Measurements from ENCODE around the gene PSORS1C1.
"Not testable (repeated sequence)": the region's sequence is repeated elsewhere in the genome, so short reads cannot be mapped to it uniquely, and the experiment has no call there.

Gene PSORS1C1

DNA sequence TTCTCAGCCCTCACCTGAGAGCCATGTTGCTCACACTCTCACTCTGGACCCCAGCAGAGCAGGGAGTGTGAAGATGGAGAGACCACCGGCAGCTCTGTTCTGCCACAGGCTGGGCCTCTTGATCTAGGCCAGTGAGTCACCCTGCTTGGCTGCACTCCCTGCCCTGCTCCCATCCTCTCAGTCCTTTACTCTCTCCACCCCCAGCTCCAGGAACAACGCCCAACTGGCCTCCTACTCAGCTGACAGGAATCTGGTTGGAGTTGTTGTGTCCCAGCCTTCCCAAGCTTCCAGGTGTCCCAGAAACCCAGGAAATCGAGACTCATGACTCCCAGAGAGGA, at the start of gene PSORS1C1:
Gene PSORS1C1 (plus strand): TSS at position 260 of the 338 bp plus-strand sequence. CDS start 14,833 bp downstream, outside the sequence.
- DNase-seq: peak in 17 of 56 donors; percentile 3 to 56 (median 18)

- peak in 1 of 56 donors; percentile 4 for DNase-seq
Measured at GRCh38 chr6:31065556-31065955, 49.0 kb upstream of the PSORS1C1 start.

GRCh38 chr6:31067028-31067427, 47.6 kb upstream of the PSORS1C1 start:
- DNase-seq: not testable (repeated sequence)

GRCh38 chr6:31067891-31068668, 46.5 kb upstream of the PSORS1C1 start:
- DNase-seq: peak in 22 of 56 donors; percentile 7 to 84 (median 36)

GRCh38 chr6:31068669-31069340, 45.8 kb upstream of the PSORS1C1 start:
- peak in 53 of 56 donors; percentile 14 to 91 (median 76) for DNase-seq

DNA sequence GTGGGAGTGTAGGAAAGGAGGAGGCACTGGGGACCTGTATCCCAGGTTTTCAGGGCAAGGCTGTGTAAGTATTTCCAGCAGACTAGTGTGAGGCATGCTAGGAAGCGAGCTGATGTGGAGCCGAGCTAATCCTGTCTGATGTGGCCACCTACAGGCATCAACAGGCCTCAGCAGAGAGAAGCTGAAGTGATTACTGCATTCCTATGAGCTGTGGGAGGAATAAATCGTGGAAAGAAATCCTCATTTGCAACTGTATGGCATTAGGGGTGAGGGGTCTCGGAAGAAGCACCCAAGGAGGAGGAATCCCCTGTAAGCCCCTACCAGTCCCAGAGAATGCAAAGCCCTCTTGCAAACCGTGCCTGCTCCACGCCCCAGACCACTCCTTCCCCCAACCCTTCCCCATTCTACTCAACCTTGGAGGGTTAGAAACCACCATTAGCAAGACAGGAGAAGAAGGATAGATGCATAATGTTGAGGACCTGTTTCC, 43.8 kb upstream of the PSORS1C1 start:
- peak in 50 of 56 donors; percentile 18 to 88 (median 56) for DNase-seq

GRCh38 chr6:31074401-31074800, 40.2 kb upstream of the PSORS1C1 start:
- no peak for DNase-seq

DNA sequence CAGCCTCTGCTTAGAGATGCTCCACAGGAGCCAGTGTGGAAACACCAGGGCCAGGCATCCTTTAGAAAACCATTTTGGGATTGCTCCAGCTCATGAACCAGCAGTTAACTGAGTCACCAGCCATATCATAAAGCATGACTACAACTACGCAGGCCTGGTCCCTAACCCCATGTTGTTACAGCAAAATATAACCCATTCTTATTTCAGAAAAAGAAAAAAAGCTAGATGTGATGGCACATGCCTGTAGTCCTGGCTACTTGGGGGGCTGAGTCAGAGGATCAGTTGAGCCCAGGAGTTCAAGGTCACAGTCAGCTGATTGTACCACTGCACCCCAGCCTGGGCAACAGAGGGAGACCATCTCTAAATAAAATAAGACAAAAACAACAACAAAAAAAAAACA, 39.1 kb upstream of the PSORS1C1 start:
- no peak for DNase-seq

GRCh38 chr6:31076611-31077010, 38.0 kb upstream of the PSORS1C1 start:
- DNase-seq: no peak

GRCh38 chr6:31079656-31080261, 34.8 kb upstream of the PSORS1C1 start:
- peak in 44 of 56 donors; percentile 13 to 84 (median 50) for DNase-seq

DNA sequence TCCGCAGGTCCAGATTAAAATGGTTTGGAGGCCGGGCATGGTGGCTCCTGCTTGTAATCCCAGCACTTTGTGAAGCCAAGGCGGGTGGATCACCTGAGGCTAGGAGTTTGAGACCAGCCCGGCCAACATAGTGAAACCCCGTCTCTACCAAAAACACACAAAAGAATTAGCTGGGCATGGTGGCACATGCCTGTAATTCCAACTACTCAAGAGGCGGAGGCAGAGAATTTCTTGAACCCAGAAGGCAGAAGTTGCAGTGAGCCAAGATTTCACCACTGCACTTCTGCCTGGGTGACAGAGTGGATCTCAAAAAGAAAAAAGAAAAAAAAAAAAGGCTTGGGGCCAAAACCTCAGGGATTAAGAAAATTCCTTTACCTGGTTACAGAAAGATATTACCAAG, 32.7 kb upstream of the PSORS1C1 start:
- DNase-seq: no peak

DNA sequence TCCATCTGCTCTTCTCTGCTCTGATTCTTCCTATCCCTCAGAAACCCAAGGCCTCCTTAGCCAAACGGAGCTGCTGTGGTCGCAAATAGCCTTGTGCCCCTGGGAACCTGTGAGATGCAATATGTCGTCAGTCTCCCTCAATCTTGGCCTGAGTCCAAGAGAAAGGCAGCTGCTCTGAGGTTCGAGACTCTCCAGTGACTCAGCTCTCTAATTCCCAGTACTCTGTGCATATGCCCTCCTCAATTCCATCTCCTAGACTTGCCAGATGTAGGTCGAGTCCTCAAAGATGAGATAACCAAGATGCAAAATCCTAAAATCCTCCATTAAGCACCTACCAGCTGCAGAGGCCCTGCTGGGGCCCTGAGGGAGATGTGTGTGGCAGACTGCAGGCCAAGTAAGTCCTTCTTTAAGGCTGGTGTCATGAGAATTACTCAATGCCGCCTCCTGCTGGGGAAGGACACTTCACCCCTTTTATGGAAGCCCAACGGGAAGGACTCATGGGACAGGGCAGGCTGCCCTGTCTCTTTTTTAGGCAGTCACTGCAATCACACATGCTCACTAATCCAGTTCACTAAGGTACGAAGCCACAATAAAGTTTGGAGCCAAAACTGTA, 30.8 kb upstream of the PSORS1C1 start:
- DNase-seq: peak in 7 of 56 donors; percentile 3 to 24 (median 12)

- DNase-seq: no peak
Measured at GRCh38 chr6:31086788-31087440, 27.7 kb upstream of the PSORS1C1 start.

DNA sequence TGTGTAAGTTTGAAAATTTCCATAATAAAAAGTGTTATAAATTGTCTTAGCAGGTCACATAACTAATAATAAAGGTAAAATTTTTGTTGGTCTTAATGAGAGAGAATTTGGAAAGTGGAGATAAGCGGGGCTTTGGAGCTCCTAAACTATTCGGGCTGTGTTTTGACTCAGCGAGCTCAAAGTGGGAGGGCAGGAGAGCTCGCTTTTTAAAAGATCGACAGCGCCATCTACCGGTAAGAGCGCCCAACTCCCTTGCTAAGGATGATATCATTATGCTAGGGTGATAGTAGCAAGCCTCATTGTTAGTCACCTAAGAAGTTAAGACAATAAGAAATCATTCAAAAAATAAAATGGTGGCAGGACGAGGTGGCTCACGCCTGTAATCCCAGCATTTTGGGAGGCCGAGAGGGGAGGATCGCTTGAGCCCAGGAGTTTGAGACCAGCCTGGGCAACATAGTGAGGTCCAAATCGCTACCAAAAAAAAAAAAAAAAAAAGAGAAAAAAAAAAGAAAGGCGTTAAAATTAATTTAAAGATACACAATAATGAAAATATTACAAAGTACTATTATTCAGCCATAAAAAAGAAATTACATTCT, 27.0 kb upstream of the PSORS1C1 start:
- peak in 53 of 56 donors; percentile 4 to 90 (median 59) for DNase-seq

DNA sequence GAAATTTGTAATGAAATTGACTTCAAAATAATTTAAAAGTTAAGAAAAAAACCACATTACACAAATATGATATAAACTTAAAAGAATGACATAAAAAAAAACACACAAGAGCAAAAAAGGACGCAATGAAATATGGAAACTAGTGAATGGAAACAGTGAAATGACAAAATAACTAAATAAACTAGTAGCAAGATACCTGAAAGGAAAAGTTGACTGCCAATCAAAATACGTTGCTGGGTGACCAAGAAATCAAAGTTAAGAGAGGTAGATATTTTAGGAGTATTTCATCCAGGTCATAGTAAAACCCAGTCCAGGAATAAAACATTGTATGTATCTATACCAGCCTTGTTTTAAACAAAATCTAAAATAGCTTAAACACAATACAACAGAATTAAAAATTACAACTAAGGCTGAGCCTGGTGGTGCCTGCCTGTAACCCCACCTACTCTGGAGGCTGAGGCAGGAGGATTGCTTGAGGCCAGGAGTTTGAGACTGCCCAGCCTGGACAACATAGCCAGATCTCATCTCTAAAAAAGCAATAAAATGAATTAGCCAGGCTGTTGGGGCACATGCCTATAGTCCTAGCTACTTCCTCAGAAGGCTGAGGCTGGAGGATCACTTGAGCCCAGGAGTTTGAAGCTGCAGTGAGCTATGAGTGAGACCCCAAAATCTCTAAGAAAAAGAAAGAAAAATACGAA, 24.2 kb upstream of the PSORS1C1 start:
- no peak for DNase-seq

DNA sequence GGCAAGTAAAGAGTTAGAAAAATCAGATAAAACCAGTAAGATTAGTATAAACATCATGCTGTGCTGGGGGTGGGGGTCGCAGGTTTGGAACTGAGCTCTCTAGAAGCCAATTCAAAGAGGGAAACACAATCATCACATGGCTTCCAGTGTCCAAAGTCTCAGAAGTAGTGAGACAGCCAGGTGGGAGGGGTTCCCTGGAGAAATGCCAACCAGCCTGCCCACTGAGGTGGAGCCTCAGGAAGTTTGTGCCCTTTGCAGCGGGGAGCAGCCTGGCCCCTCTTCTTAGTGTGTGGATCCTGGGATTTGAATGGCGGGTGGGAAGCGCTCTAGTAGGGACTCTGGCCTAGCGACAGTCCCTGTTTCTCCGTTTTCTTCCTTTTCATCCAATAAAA, 23.6 kb upstream of the PSORS1C1 start:
- DNase-seq: no peak

GRCh38 chr6:31091680-31092079, 22.9 kb upstream of the PSORS1C1 start:
- DNase-seq: no peak

- DNase-seq: no peak
Measured at GRCh38 chr6:31092238-31092637, 22.4 kb upstream of the PSORS1C1 start.

DNA sequence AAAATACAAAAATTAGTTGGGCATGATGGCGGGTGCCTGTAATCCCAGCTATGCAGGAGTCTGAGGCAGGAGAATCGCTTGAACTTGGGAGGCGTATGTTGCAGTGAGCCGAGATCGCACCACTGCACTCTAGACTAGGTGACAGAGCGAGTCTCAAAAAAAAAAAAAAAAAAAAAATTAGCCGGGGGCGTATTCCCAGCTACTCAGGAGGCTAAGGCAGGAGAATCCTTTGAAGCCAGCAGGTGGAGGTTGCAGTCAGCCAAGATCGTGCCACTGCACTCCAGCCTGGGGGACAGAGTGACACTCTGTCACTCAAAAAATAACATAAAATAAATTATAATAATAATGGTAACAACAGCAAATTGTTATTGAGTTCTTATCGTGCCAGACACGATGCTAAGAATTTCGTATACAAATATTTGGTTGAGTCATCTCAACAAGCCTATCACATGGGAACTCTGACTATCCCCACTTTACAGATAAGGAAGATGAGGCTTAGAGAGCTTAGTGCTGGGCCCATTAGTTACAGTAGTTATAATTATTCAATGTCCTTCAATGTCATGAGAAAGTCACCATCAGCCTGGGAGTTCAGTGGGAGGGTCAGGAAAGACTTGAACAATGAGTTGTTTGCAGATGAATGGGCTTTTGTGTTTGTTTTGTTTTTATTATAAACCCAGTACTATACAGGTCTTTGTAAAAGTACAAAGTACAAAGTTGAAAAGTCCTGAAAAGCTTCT, 21.7 kb upstream of the PSORS1C1 start:
- no peak for DNase-seq
